Measurements from ENCODE around the gene TBX21.
"Not testable (repeated sequence)": the region's sequence is repeated elsewhere in the genome, so short reads cannot be mapped to it uniquely, and the experiment has no call there.

TBX21 gene

GRCh38 chr17:47745037-47745380 is 12.0 kb downstream of the TBX21 start:
- FAIRE-seq = no peak
- no peak for TF ChIP-seq POLR2AphosphoS5 (IDR thresholded peaks at IDR 0.05; ENCODE audit: low read depth, low read length)
- TF ChIP-seq POU2F2 (IDR thresholded peaks at IDR 0.05; ENCODE audit: low read depth, low read length) = no peak
- no peak for TF ChIP-seq TAF1 (IDR thresholded peaks at IDR 0.05; ENCODE audit: low read depth, low read length)
- no peak for TF ChIP-seq PAX5 (IDR thresholded peaks at IDR 0.05; ENCODE audit: insufficient read depth, low read length, severe bottlenecking)
- TF ChIP-seq POLR2A (IDR thresholded peaks at IDR 0.05; ENCODE audit: low read depth, low read length) = no peak
- TF ChIP-seq SPI1 (IDR thresholded peaks at IDR 0.05; ENCODE audit: low read depth, low read length) = no peak
- DNase-seq (ENCODE audit: insufficient read length, low spot score) = no peak

- no peak for TF ChIP-seq POLR2A (IDR thresholded peaks at IDR 0.05; ENCODE audit: low read depth, low read length)
- TF ChIP-seq POLR2AphosphoS5 (IDR thresholded peaks at IDR 0.05; ENCODE audit: low read depth, low read length) = no peak
- no peak for TF ChIP-seq POU2F2 (IDR thresholded peaks at IDR 0.05; ENCODE audit: low read depth, low read length)
- no peak for TF ChIP-seq SPI1 (IDR thresholded peaks at IDR 0.05; ENCODE audit: low read depth, low read length)
- no peak for TF ChIP-seq PAX5 (IDR thresholded peaks at IDR 0.05; ENCODE audit: insufficient read depth, low read length, severe bottlenecking)
- TF ChIP-seq TAF1 (IDR thresholded peaks at IDR 0.05; ENCODE audit: low read depth, low read length) = no peak
Measured at GRCh38 chr17:47751471-47751870, 18.4 kb downstream of the TBX21 start.

GRCh38 chr17:47757386-47757785 is 24.4 kb downstream of the TBX21 start:
- no peak for DNase-seq (ENCODE audit: insufficient read length, low spot score)
- no peak for TF ChIP-seq TAF1 (IDR thresholded peaks at IDR 0.05; ENCODE audit: low read depth, low read length)
- TF ChIP-seq POU2F2 (IDR thresholded peaks at IDR 0.05; ENCODE audit: low read depth, low read length) = no peak
- no peak for FAIRE-seq

More at GRCh38 chr17:47751471-47751870, 18.4 kb downstream of the TBX21 start:
- no peak for DNase-seq (ENCODE audit: insufficient read length, low spot score)
- FAIRE-seq = no peak

- TF ChIP-seq TAF1 (IDR thresholded peaks at IDR 0.05; ENCODE audit: low read depth, low read length) = no peak
- TF ChIP-seq POLR2AphosphoS5 (IDR thresholded peaks at IDR 0.05; ENCODE audit: low read depth, low read length) = no peak
- no peak for TF ChIP-seq POU2F2 (IDR thresholded peaks at IDR 0.05; ENCODE audit: low read depth, low read length)
- no peak for TF ChIP-seq PAX5 (IDR thresholded peaks at IDR 0.05; ENCODE audit: insufficient read depth, low read length, severe bottlenecking)
- TF ChIP-seq SPI1 (IDR thresholded peaks at IDR 0.05; ENCODE audit: low read depth, low read length) = no peak
- TF ChIP-seq POLR2A (IDR thresholded peaks at IDR 0.05; ENCODE audit: low read depth, low read length) = no peak
- FAIRE-seq (no peak), DNase-seq (ENCODE audit: insufficient read length, low spot score) (no peak)
Measured at GRCh38 chr17:47760409-47761140, 27.5 kb downstream of the TBX21 start.

- FAIRE-seq (no peak), DNase-seq (ENCODE audit: insufficient read length, low spot score) (no peak)
- TF ChIP-seq POLR2A (IDR thresholded peaks at IDR 0.05; ENCODE audit: low read depth, low read length) (no peak), PAX5 (IDR thresholded peaks at IDR 0.05; ENCODE audit: insufficient read depth, low read length, severe bottlenecking) (no peak), POLR2AphosphoS5 (IDR thresholded peaks at IDR 0.05; ENCODE audit: low read depth, low read length) (no peak), SPI1 (IDR thresholded peaks at IDR 0.05; ENCODE audit: low read depth, low read length) (no peak), TAF1 (IDR thresholded peaks at IDR 0.05; ENCODE audit: low read depth, low read length) (no peak), POU2F2 (IDR thresholded peaks at IDR 0.05; ENCODE audit: low read depth, low read length) (no peak)
Measured at GRCh38 chr17:47762728-47763127, 29.7 kb downstream of the TBX21 start.

GRCh38 chr17:47763913-47764582 is 31.0 kb downstream of the TBX21 start:
- FAIRE-seq = no peak
- no peak for DNase-seq (ENCODE audit: insufficient read length, low spot score)
- TF ChIP-seq POLR2A (IDR thresholded peaks at IDR 0.05; ENCODE audit: low read depth, low read length) (no peak), POLR2AphosphoS5 (IDR thresholded peaks at IDR 0.05; ENCODE audit: low read depth, low read length) (no peak), SPI1 (IDR thresholded peaks at IDR 0.05; ENCODE audit: low read depth, low read length) (no peak), TAF1 (IDR thresholded peaks at IDR 0.05; ENCODE audit: low read depth, low read length) (no peak)

- not testable (repeated sequence) for FAIRE-seq; DNase-seq (ENCODE audit: insufficient read length, low spot score)
Measured at GRCh38 chr17:47773649-47774048, 40.6 kb downstream of the TBX21 start.

- DNase-seq (ENCODE audit: insufficient read length, low spot score) (no peak), FAIRE-seq (no peak)
- TF ChIP-seq TAF1 (IDR thresholded peaks at IDR 0.05; ENCODE audit: low read depth, low read length) (no peak), PAX5 (IDR thresholded peaks at IDR 0.05; ENCODE audit: insufficient read depth, low read length, severe bottlenecking) (no peak), SPI1 (IDR thresholded peaks at IDR 0.05; ENCODE audit: low read depth, low read length) (no peak), POU2F2 (IDR thresholded peaks at IDR 0.05; ENCODE audit: low read depth, low read length) (no peak), POLR2A (IDR thresholded peaks at IDR 0.05; ENCODE audit: low read depth, low read length) (no peak), POLR2AphosphoS5 (IDR thresholded peaks at IDR 0.05; ENCODE audit: low read depth, low read length) (no peak)
Measured at GRCh38 chr17:47774331-47774730, 41.3 kb downstream of the TBX21 start.

- no peak for TF ChIP-seq POU2F2 (IDR thresholded peaks at IDR 0.05; ENCODE audit: low read depth, low read length)
- TF ChIP-seq TAF1 (IDR thresholded peaks at IDR 0.05; ENCODE audit: low read depth, low read length) = no peak
- TF ChIP-seq SPI1 (IDR thresholded peaks at IDR 0.05; ENCODE audit: low read depth, low read length) = no peak
- TF ChIP-seq POLR2A (IDR thresholded peaks at IDR 0.05; ENCODE audit: low read depth, low read length) = no peak
- no peak for TF ChIP-seq PAX5 (IDR thresholded peaks at IDR 0.05; ENCODE audit: insufficient read depth, low read length, severe bottlenecking)
- no peak for TF ChIP-seq POLR2AphosphoS5 (IDR thresholded peaks at IDR 0.05; ENCODE audit: low read depth, low read length)
- FAIRE-seq (no peak), DNase-seq (ENCODE audit: insufficient read length, low spot score) (no peak)
Measured at GRCh38 chr17:47774987-47775580, 42.0 kb downstream of the TBX21 start.
